ENCODE data around the gene PLAC1. TPM values are rescaled to one million over a fixed set of nuclear protein-coding genes. Genes with fewer than 3 reads are reported as not detected.

Gene PLAC1
- total RNA-seq, 1 donor from 2014 or later = not detected

- Histone ChIP-seq H3K4me1 (ENCODE audit: control insufficient read depth in 3 of 3, insufficient read depth in 3 of 3, low read length in 3 of 3) (peaks cover 0 to 2% (median 0%) of the 10 kb centered on the region in 3 donors), H3K27ac (ENCODE audit: low read depth, low read length) (no peak overlapping the region), H3K9me3 (ENCODE audit: control insufficient read depth in 3 of 3, low read length in 3 of 3) (no peaks in the 10 kb centered on the region), H3K9ac (ENCODE audit: low read depth in 1 of 3, low read length in 3 of 3) (no peak overlapping the region), H3K27me3 (ENCODE audit: control insufficient read depth in 3 of 3, insufficient read depth in 3 of 3, low read length in 3 of 3) (peaks cover 0 to 8% (median 0%) of the 10 kb centered on the region in 3 donors), H3K36me3 (ENCODE audit: control insufficient read depth in 3 of 3, insufficient read depth in 3 of 3, low read length in 3 of 3) (no peaks in the 10 kb centered on the region), H3K4me3 (ENCODE audit: low read length in 3 of 3) (no peak overlapping the region)
These were observed 4.4 kb downstream of the PLAC1 start for GRCh38 chrX:134653835-134654234.

DNA sequence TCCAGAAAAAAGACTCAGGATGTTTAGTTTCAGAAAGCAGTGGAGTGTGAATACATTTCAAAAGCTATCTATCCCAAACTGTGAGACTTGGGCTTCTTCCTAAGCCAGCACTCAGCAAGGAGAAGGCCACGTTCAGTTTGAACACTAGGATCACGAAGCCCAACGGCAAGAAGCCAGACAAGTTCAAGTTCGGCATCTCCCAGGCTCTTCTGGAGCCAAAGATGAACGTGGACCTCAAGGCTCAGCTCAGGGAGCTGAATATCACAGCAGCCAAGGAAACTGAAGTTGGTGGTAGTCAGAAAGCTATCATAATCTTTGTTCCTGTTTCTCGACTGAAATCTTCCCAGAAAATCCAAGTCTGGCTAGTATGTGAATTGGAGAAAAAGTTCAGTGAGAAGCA, 7.6 kb downstream of the PLAC1 start:
- Histone ChIP-seq H3K36me3 (ENCODE audit: control insufficient read depth in 3 of 3, insufficient read depth in 3 of 3, low read length in 3 of 3) (no peaks in the 10 kb centered on the region), H3K4me1 (ENCODE audit: control insufficient read depth in 3 of 3, insufficient read depth in 3 of 3, low read length in 3 of 3) (peaks cover 0 to 7% (median 0%) of the 10 kb centered on the region in 3 donors), H3K9me3 (ENCODE audit: control insufficient read depth in 3 of 3, low read length in 3 of 3) (no peaks in the 10 kb centered on the region), H3K27ac (ENCODE audit: low read depth, low read length) (no peak overlapping the region), H3K27me3 (ENCODE audit: control insufficient read depth in 3 of 3, insufficient read depth in 3 of 3, low read length in 3 of 3) (peaks cover 0 to 8% (median 0%) of the 10 kb centered on the region in 3 donors), H3K9ac (ENCODE audit: low read depth in 1 of 3, low read length in 3 of 3) (no peak overlapping the region), H3K4me3 (ENCODE audit: low read length in 3 of 3) (no peak overlapping the region)

DNA sequence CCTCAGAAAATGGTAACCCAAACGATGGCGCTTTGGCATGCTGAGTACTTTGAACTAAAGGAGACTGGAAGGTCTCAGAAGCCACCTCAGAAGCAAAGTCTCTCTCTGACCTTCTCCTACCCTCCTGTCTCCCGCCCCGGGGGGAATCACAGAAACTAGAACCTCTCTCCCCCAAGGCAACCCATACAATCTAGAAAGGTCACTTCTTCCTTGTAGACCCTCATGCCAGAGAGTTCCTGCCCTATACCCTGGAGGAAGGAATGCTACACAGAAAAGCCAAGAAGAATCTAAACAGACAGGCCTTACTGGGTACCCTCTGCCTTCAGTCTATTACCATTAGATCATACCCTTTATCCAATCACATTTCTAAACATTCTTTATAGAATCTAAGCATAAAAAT, 8.5 kb downstream of the PLAC1 start:
- Histone ChIP-seq H3K27me3 (ENCODE audit: control insufficient read depth in 3 of 3, insufficient read depth in 3 of 3, low read length in 3 of 3) (peaks cover 0 to 8% (median 0%) of the 10 kb centered on the region in 3 donors), H3K4me3 (ENCODE audit: low read length in 3 of 3) (no peak overlapping the region)

DNA sequence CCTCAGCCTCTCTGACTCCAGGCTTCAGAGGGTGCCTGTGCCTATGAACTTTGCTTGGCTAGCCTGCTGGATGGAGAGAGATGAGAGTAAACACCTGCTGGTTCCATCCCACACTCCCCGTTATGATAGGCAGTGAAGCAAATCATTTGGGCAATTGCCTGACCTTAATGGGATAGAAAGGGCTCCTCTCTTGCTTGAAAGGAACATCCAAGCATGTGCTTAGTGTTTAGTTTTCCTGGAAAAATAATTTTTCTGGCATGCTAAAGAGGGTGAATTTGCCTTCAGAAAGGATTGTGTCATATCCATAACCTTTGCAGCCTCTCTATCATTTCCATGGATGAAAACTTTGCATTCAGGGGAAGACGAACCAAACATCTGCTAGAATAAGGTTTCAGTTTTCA, 10.8 kb downstream of the PLAC1 start:
- H3K27ac ChIP-seq (ENCODE audit: low read depth, low read length) = no peak overlapping the region
- no peak overlapping the region for H3K9ac ChIP-seq (ENCODE audit: low read depth in 1 of 3, low read length in 3 of 3)
- no peak overlapping the region for H3K4me3 ChIP-seq (ENCODE audit: low read length in 3 of 3)
- peaks cover 0 to 7% (median 0%) of the 10 kb centered on the region in 3 donors for H3K4me1 ChIP-seq (ENCODE audit: control insufficient read depth in 3 of 3, insufficient read depth in 3 of 3, low read length in 3 of 3)
- H3K9me3 ChIP-seq (ENCODE audit: control insufficient read depth in 3 of 3, low read length in 3 of 3) = no peaks in the 10 kb centered on the region
- peaks cover 0 to 3% (median 0%) of the 10 kb centered on the region in 3 donors for H3K27me3 ChIP-seq (ENCODE audit: control insufficient read depth in 3 of 3, insufficient read depth in 3 of 3, low read length in 3 of 3)
- no peaks in the 10 kb centered on the region for H3K36me3 ChIP-seq (ENCODE audit: control insufficient read depth in 3 of 3, insufficient read depth in 3 of 3, low read length in 3 of 3)

More for the DNA sequence above, 8.5 kb downstream of the PLAC1 start:
- Histone ChIP-seq H3K4me1 (ENCODE audit: control insufficient read depth in 3 of 3, insufficient read depth in 3 of 3, low read length in 3 of 3) (peaks cover 0 to 7% (median 0%) of the 10 kb centered on the region in 3 donors), H3K9ac (ENCODE audit: low read depth in 1 of 3, low read length in 3 of 3) (no peak overlapping the region), H3K36me3 (ENCODE audit: control insufficient read depth in 3 of 3, insufficient read depth in 3 of 3, low read length in 3 of 3) (no peaks in the 10 kb centered on the region), H3K27ac (ENCODE audit: low read depth, low read length) (no peak overlapping the region), H3K9me3 (ENCODE audit: control insufficient read depth in 3 of 3, low read length in 3 of 3) (no peaks in the 10 kb centered on the region)

- Histone ChIP-seq H3K27me3 (ENCODE audit: control insufficient read depth in 3 of 3, insufficient read depth in 3 of 3, low read length in 3 of 3) (peaks cover 0 to 3% (median 0%) of the 10 kb centered on the region in 3 donors), H3K9me3 (ENCODE audit: control insufficient read depth in 3 of 3, low read length in 3 of 3) (no peaks in the 10 kb centered on the region), H3K4me1 (ENCODE audit: control insufficient read depth in 3 of 3, insufficient read depth in 3 of 3, low read length in 3 of 3) (peaks cover 0 to 7% (median 0%) of the 10 kb centered on the region in 3 donors), H3K9ac (ENCODE audit: low read depth in 1 of 3, low read length in 3 of 3) (no peak overlapping the region), H3K27ac (ENCODE audit: low read depth, low read length) (no peak overlapping the region), H3K36me3 (ENCODE audit: control insufficient read depth in 3 of 3, insufficient read depth in 3 of 3, low read length in 3 of 3) (no peaks in the 10 kb centered on the region), H3K4me3 (ENCODE audit: low read length in 3 of 3) (no peak overlapping the region)
These were observed 11.6 kb downstream of the PLAC1 start for GRCh38 chrX:134646691-134647090.

DNA sequence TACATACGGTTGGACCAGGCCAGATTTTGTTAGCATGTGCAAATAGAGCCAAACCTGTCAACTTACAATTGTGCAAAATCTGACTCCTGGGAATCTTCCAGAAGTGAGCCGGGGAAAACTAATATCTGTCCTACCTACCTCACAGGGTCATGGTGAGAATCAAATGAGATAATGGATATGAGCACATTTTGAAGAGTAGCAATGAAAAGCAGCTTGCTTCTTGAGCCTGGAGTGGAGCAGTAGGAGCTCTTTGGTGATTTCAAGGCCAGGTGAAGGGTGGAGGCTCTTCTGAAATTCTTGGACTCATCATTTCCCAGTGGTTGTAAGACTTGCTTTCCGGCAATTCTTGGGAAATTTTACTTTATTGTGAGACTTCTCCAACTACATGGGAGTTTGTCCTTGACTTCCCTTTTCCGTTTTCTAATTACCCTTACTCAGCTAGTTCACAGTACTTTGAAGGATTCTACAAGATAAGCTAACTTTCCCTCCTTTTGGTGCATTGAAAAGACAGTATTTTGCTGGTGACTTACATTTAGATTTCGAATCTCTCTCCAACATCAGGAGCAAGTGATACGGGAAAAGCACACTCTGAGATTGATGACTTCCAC, 12.2 kb downstream of the PLAC1 start:
- Histone ChIP-seq H3K4me3 (ENCODE audit: low read length in 3 of 3) (no peak overlapping the region), H3K27ac (ENCODE audit: low read depth, low read length) (no peak overlapping the region)

DNA sequence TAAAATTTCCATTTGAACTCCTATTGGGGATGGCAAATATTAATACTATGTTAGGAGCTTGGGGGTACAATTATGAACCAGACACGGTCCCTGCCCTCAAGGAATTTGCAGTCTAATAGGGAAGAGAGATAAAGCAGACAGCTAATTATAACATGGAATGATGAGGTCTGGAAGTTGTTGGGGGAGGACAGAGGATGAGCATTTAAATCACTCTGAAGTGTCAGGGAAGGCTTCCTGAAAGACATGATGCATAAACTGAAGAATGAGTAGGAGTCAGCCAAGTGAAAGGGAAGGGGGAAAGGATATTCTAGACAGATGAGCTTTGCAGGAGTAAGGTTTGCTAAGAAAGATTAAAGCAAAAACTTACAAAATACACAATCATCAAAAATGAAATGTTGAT, 15.9 kb downstream of the PLAC1 start:
- no peaks in the 10 kb centered on the region for H3K27me3 ChIP-seq (ENCODE audit: control insufficient read depth in 3 of 3, insufficient read depth in 3 of 3, low read length in 3 of 3)
- H3K27ac ChIP-seq (ENCODE audit: low read depth, low read length) = no peak overlapping the region
- peaks cover 0 to 7% (median 0%) of the 10 kb centered on the region in 3 donors for H3K4me1 ChIP-seq (ENCODE audit: control insufficient read depth in 3 of 3, insufficient read depth in 3 of 3, low read length in 3 of 3)
- no peak overlapping the region for H3K4me3 ChIP-seq (ENCODE audit: low read length in 3 of 3)
- H3K9me3 ChIP-seq (ENCODE audit: control insufficient read depth in 3 of 3, low read length in 3 of 3) = no peaks in the 10 kb centered on the region
- H3K9ac ChIP-seq (ENCODE audit: low read depth in 1 of 3, low read length in 3 of 3) = no peak overlapping the region
- no peaks in the 10 kb centered on the region for H3K36me3 ChIP-seq (ENCODE audit: control insufficient read depth in 3 of 3, insufficient read depth in 3 of 3, low read length in 3 of 3)

More for the DNA sequence above, 12.2 kb downstream of the PLAC1 start:
- Histone ChIP-seq H3K36me3 (ENCODE audit: control insufficient read depth in 3 of 3, insufficient read depth in 3 of 3, low read length in 3 of 3) (no peaks in the 10 kb centered on the region), H3K9me3 (ENCODE audit: control insufficient read depth in 3 of 3, low read length in 3 of 3) (no peaks in the 10 kb centered on the region), H3K4me1 (ENCODE audit: control insufficient read depth in 3 of 3, insufficient read depth in 3 of 3, low read length in 3 of 3) (peaks cover 0 to 7% (median 0%) of the 10 kb centered on the region in 3 donors), H3K27me3 (ENCODE audit: control insufficient read depth in 3 of 3, insufficient read depth in 3 of 3, low read length in 3 of 3) (peaks cover 0 to 3% (median 0%) of the 10 kb centered on the region in 3 donors), H3K9ac (ENCODE audit: low read depth in 1 of 3, low read length in 3 of 3) (no peak overlapping the region)

GRCh38 chrX:134641346-134641745, 16.9 kb downstream of the PLAC1 start:
- H3K4me3 ChIP-seq (ENCODE audit: low read length in 3 of 3) = no peak overlapping the region
- H3K9ac ChIP-seq (ENCODE audit: low read depth in 1 of 3, low read length in 3 of 3) = no peak overlapping the region
- no peaks in the 10 kb centered on the region for H3K4me1 ChIP-seq (ENCODE audit: control insufficient read depth in 3 of 3, insufficient read depth in 3 of 3, low read length in 3 of 3)
- no peak overlapping the region for H3K27ac ChIP-seq (ENCODE audit: low read depth, low read length)
- no peaks in the 10 kb centered on the region for H3K9me3 ChIP-seq (ENCODE audit: control insufficient read depth in 3 of 3, low read length in 3 of 3)
- H3K27me3 ChIP-seq (ENCODE audit: control insufficient read depth in 3 of 3, insufficient read depth in 3 of 3, low read length in 3 of 3) = no peaks in the 10 kb centered on the region
- H3K36me3 ChIP-seq (ENCODE audit: control insufficient read depth in 3 of 3, insufficient read depth in 3 of 3, low read length in 3 of 3) = no peaks in the 10 kb centered on the region

- Histone ChIP-seq H3K9me3 (ENCODE audit: control insufficient read depth in 3 of 3, low read length in 3 of 3) (no peaks in the 10 kb centered on the region), H3K4me3 (ENCODE audit: low read length in 3 of 3) (no peak overlapping the region), H3K27me3 (ENCODE audit: control insufficient read depth in 3 of 3, insufficient read depth in 3 of 3, low read length in 3 of 3) (no peaks in the 10 kb centered on the region), H3K36me3 (ENCODE audit: control insufficient read depth in 3 of 3, insufficient read depth in 3 of 3, low read length in 3 of 3) (no peaks in the 10 kb centered on the region), H3K27ac (ENCODE audit: low read depth, low read length) (no peak overlapping the region), H3K4me1 (ENCODE audit: control insufficient read depth in 3 of 3, insufficient read depth in 3 of 3, low read length in 3 of 3) (no peaks in the 10 kb centered on the region), H3K9ac (ENCODE audit: low read depth in 1 of 3, low read length in 3 of 3) (no peak overlapping the region)
These were observed 17.4 kb downstream of the PLAC1 start for GRCh38 chrX:134640914-134641313.

DNA sequence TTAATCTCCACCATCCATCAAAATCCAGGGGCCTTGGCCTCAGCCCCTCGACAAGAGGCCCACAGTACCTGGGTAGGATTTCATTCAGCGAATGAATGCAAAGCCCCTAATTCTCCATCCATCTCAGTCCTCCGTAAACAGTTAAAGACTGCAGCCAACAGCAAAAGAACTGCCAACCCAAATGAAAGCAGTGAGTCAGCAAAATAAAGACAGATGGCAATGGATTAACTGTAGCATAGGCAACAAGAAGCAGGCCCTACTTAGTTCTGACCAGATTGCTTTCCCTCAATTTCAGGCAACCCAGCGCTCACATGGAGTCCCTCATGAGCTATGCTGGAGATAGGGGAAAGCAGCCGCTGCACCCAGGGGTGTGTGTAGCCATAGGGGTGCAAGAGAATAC, 21.4 kb downstream of the PLAC1 start:
- Histone ChIP-seq H3K36me3 (ENCODE audit: control insufficient read depth in 3 of 3, insufficient read depth in 3 of 3, low read length in 3 of 3) (no peaks in the 10 kb centered on the region), H3K4me1 (ENCODE audit: control insufficient read depth in 3 of 3, insufficient read depth in 3 of 3, low read length in 3 of 3) (peaks cover 0 to 7% (median 2%) of the 10 kb centered on the region in 3 donors), H3K9me3 (ENCODE audit: control insufficient read depth in 3 of 3, low read length in 3 of 3) (no peaks in the 10 kb centered on the region), H3K9ac (ENCODE audit: low read depth in 1 of 3, low read length in 3 of 3) (no peak overlapping the region), H3K27ac (ENCODE audit: low read depth, low read length) (no peak overlapping the region), H3K4me3 (ENCODE audit: low read length in 3 of 3) (no peak overlapping the region), H3K27me3 (ENCODE audit: control insufficient read depth in 3 of 3, insufficient read depth in 3 of 3, low read length in 3 of 3) (no peaks in the 10 kb centered on the region)

Data from skeletal muscle tissue (tissue), 4 donors.